ENCODE results near the gene REST. TPM values are rescaled to one million over a fixed set of nuclear protein-coding genes. Genes with fewer than 3 reads are reported as not detected.
"Not testable (repeated sequence)": the region's sequence is repeated elsewhere in the genome, so short reads cannot be mapped to it uniquely, and the experiment has no call there.

Gene REST
- total RNA-seq, 4 donors from 2014 or later, result 27.7 to 70.8 (median 50.5) TPM

DNA sequence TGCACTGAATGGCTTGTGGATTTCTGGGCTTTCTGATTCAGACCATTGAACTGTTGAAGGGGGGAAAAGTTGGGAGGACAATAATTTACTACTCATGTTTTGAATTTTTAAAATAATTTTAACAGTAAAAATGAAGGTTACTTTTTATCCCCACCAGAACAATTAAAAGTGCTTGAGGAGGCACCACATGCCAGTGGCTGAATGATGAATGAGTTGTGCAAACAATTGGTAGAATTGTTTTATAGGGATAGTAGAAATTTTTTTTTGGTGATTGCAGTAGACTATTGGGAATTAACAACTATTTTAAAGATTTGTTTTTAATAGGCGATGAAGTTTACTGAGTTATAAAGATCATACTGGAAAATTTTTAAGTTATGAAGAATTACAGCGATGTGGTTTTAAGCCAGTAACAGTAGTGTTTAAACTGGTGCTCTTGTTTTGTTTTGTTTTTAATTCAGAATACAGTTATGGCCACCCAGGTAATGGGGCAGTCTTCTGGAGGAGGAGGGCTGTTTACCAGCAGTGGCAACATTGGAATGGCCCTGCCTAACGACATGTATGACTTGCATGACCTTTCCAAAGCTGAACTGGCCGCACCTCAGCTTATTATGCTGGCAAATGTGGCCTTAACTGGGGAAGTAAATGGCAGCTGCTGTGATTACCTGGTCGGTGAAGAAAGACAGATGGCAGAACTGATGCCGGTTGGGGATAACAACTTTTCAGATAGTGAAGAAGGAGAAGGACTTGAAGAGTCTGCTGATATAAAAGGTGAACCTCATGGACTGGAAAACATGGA, 2.7 kb downstream of the REST start:
- Histone ChIP-seq H3K4me1 (peaks cover 55% of the 10 kb centered on the region), H3K36me3 (peaks cover 8% of the 10 kb centered on the region), H3K27ac (peak overlapping the region; percentile 16), H3K4me3 (peak overlapping the region; percentile 75), H3K9me3 (no peaks in the 10 kb centered on the region), H3K27me3 (no peaks in the 10 kb centered on the region)
- WGBS, result 55% methylated on average over 6 of the region's 6 CpGs
- TF ChIP-seq POLR2A (IDR thresholded peaks at IDR 0.05) (no peak), POLR2AphosphoS5 (IDR thresholded peaks at IDR 0.05) (no peak), EP300 (IDR thresholded peaks at IDR 0.05) (no peak)
- TF ChIP-seq, protein P1, sequence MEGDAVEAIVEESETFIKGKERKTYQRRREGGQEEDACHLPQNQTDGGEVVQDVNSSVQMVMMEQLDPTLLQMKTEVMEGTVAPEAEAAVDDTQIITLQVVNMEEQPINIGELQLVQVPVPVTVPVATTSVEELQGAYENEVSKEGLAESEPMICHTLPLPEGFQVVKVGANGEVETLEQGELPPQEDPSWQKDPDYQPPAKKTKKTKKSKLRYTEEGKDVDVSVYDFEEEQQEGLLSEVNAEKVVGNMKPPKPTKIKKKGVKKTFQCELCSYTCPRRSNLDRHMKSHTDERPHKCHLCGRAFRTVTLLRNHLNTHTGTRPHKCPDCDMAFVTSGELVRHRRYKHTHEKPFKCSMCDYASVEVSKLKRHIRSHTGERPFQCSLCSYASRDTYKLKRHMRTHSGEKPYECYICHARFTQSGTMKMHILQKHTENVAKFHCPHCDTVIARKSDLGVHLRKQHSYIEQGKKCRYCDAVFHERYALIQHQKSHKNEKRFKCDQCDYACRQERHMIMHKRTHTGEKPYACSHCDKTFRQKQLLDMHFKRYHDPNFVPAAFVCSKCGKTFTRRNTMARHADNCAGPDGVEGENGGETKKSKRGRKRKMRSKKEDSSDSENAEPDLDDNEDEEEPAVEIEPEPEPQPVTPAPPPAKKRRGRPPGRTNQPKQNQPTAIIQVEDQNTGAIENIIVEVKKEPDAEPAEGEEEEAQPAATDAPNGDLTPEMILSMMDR (IDR thresholded peaks at IDR 0.05), result no peak
- DNase-seq (ENCODE audit: low spot score in 2 of 2), result no peak

DNA sequence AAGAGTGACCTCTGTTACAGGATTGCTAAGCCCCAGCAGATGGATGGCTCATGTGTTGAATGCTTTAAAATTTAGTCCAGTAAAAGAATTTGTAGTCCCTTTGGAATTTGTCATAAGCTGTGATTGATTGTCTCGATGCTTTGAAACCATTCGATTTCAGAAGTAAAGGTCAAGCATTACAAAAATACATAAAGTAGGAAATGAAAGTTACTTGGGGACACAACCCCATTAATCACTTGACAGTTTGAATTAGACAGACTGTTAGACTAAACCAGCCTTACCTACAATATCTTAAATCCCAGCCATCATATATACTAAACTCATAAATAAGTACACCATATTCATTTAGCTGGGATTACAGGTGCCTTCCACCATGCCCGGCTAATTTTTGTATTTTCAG, 6.6 kb downstream of the REST start:
- TF ChIP-seq EP300 (IDR thresholded peaks at IDR 0.05), result no peak
- no peak for TF ChIP-seq POLR2AphosphoS5 (IDR thresholded peaks at IDR 0.05)
- H3K4me1 ChIP-seq, result peaks cover 58% of the 10 kb centered on the region
- no peaks in the 10 kb centered on the region for H3K27me3 ChIP-seq
- no peak overlapping the region for H3K4me3 ChIP-seq
- 79% methylated on average over 3 of the region's 3 CpGs for WGBS
- no peak overlapping the region for H3K27ac ChIP-seq
- peaks cover 18% of the 10 kb centered on the region for H3K36me3 ChIP-seq
- no peaks in the 10 kb centered on the region for H3K9me3 ChIP-seq
- DNase-seq (ENCODE audit: low spot score in 2 of 2), result no peak

DNA sequence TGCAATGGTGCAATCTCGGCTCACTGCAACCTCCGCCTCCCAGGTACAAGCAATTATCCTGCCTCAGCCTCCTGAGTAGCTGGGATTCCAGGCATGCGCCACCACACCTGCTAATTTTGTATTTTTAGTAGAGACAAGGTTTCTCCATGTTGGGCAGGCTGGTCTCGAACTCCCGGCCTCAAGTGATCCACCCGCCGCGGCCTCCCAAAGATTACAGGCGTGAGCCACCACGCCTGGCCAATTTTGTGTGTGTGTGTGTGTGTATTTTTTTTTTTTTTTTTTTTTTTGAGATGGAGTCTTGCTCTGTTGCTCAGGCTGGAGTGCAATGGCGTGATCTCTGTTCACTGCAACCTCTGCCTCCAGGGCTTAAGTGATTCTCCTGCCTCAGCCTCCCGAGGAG, 7.3 kb downstream of the REST start:
- H3K27ac ChIP-seq; H3K9me3 ChIP-seq; DNase-seq (ENCODE audit: low spot score in 2 of 2); H3K4me3 ChIP-seq; H3K27me3 ChIP-seq: not testable (repeated sequence)
- WGBS, result 97% methylated on average over 12 of the region's 12 CpGs
- H3K36me3 ChIP-seq, result peaks cover 18% of the 10 kb centered on the region
- H3K4me1 ChIP-seq, result peaks cover 53% of the 10 kb centered on the region

DNA sequence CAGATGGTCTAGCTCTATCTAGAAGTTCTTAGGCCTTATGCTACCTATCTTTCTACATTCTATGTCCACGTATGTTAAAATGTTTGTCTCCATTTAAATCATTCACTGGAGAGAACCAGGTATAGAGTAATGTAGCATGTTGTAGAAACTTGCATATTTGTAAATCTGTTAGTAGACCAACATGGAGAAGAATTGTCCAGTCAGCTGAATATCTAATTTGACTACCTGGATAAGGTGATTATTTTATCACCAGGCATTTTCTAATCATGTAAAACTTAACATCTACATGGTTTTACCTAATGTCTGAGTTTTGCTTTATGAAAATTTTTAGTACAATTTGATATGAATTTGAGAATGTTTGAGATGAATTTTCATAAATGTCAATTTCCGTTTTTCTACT, 19.5 kb downstream of the REST start:
- peaks cover 60% of the 10 kb centered on the region for H3K36me3 ChIP-seq
- H3K27ac ChIP-seq, result no peak overlapping the region
- H3K4me1 ChIP-seq, result peaks cover 3% of the 10 kb centered on the region
- 98% methylated on average over 2 of the region's 2 CpGs for WGBS
- H3K4me3 ChIP-seq, result no peak overlapping the region
- no peaks in the 10 kb centered on the region for H3K27me3 ChIP-seq
- TF ChIP-seq POLR2AphosphoS5 (IDR thresholded peaks at IDR 0.05) (no peak), POLR2A (IDR thresholded peaks at IDR 0.05) (no peak), EP300 (IDR thresholded peaks at IDR 0.05) (no peak)
- TF ChIP-seq, protein P1 (IDR thresholded peaks at IDR 0.05), result no peak
- H3K9me3 ChIP-seq, result no peaks in the 10 kb centered on the region
- no peak for DNase-seq (ENCODE audit: low spot score in 2 of 2)

DNA sequence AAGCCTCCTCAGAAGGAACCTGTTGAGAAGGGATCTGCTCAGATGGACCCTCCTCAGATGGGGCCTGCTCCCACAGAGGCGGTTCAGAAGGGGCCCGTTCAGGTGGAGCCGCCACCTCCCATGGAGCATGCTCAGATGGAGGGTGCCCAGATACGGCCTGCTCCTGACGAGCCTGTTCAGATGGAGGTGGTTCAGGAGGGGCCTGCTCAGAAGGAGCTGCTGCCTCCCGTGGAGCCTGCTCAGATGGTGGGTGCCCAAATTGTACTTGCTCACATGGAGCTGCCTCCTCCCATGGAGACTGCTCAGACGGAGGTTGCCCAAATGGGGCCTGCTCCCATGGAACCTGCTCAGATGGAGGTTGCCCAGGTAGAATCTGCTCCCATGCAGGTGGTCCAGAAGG, 22.9 kb downstream of the REST start:
- WGBS, result 96% methylated on average over 5 of the region's 7 CpGs
- H3K9me3 ChIP-seq, result no peaks in the 10 kb centered on the region
- no peak overlapping the region for H3K4me3 ChIP-seq
- H3K36me3 ChIP-seq, result peaks cover 37% of the 10 kb centered on the region
- TF ChIP-seq, protein P1 (IDR thresholded peaks at IDR 0.05), result no peak
- TF ChIP-seq EP300 (IDR thresholded peaks at IDR 0.05), result no peak
- no peak overlapping the region for H3K27ac ChIP-seq
- no peaks in the 10 kb centered on the region for H3K27me3 ChIP-seq
- peaks cover 3% of the 10 kb centered on the region for H3K4me1 ChIP-seq
- DNase-seq (ENCODE audit: low spot score in 2 of 2), result no peak

DNA sequence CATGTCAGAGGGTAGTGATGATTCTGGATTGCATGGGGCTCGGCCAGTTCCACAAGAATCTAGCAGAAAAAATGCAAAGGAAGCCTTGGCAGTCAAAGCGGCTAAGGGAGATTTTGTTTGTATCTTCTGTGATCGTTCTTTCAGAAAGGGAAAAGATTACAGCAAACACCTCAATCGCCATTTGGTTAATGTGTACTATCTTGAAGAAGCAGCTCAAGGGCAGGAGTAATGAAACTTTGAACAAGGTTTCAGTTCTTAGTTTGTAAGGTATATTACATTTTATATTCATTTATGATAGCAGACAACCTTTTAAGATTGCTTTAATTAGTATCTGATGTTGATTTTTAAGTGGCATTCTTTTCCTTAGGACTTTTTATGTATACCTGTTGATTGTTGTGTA, 24.2 kb downstream of the REST start:
- TF ChIP-seq, protein P1 (IDR thresholded peaks at IDR 0.05), result no peak
- WGBS, result 76% methylated on average over 4 of the region's 4 CpGs
- peaks cover 3% of the 10 kb centered on the region for H3K4me1 ChIP-seq
- H3K27me3 ChIP-seq, result no peaks in the 10 kb centered on the region
- H3K4me3 ChIP-seq, result no peak overlapping the region
- no peak for DNase-seq (ENCODE audit: low spot score in 2 of 2)
- peaks cover 30% of the 10 kb centered on the region for H3K36me3 ChIP-seq
- no peaks in the 10 kb centered on the region for H3K9me3 ChIP-seq
- no peak overlapping the region for H3K27ac ChIP-seq

Measured in suprapubic skin (tissue), 4 donors.